Measurements from ENCODE around the gene HORMAD2.

GRCh38 chr22:30118291-30118690 lies 38.0 kb downstream of the HORMAD2 start:
- TF ChIP-seq CTCF (conservative IDR thresholded peaks at IDR 0.05 in 1 of 2, IDR thresholded peaks at IDR 0.05 in 1 of 2; ENCODE audit: extremely low read depth in 1 of 2, insufficient read depth in 1 of 2, low read depth in 1 of 2, low read length in 2 of 2) (no peak), EZH2 (IDR thresholded peaks at IDR 0.05; ENCODE audit: borderline replicate concordance, low read length) (no peak)
